GM12878 (cell line): ENCODE results near the gene LBX1. TPM values are rescaled to one million over a fixed set of nuclear protein-coding genes. Genes with fewer than 3 reads are reported as not detected.

ENCODE experiments used
- ATAC-seq: fragments of 200-7000 bp; cut with Tn5 transposase; 3 replicates; pipeline ENCODE4 v1.9.1; 2020; ENCODE audit warnings: mild to moderate bottlenecking, moderate library complexity
- BruUV-seq: library from RNA; stranded (reverse); fragments of 400-500 nt; replicated peaks from 2 replicates; lab custom pipeline; 2021; lab: Mats Ljungman, UMichigan
- CTCF ChIA-PET: fragments of 300-600 bp; sonication (Branson Sonifier 250); formaldehyde crosslinking; extraction: SDS; loops from one replicate; lab custom pipeline; 2021; ENCODE audit warnings: inconsistent platforms; lab: Yijun Ruan, JAX
- POLR2A ChIA-PET: fragments of 350-600 bp; formaldehyde crosslinking; extraction: SDS; loops from one replicate; lab custom pipeline; 2021; ENCODE audit warnings: inconsistent platforms; lab: Charles Lee
- RAD21 ChIA-PET: fragments of 300-600 bp; sonication (Branson Sonifier 250); formaldehyde crosslinking; loops from one replicate; lab custom pipeline; 2023; ENCODE audit warnings: antibody characterized with exemption; ENCODE audit not compliant: unreplicated experiment; lab: Charles Lee
- SMC1A ChIA-PET: fragments of 300-600 bp; sonication (Branson Sonifier 250); formaldehyde crosslinking; loops from one replicate; lab custom pipeline; 2023; ENCODE audit not compliant: unreplicated experiment, uncharacterized antibody; lab: Charles Lee
- DNase-seq: peaks from one replicate; pipeline ENCODE4 v3.0.0-alpha.2; 2011; ENCODE audit warnings: low read depth, low spot score
- FAIRE-seq: peaks from 3 replicates; lab custom pipeline; 2011; peaks lifted over from hg19 to GRCh38; lab: Jason Lieb, UNC
- H2AFZ ChIP-seq: 2 replicates; pipeline ENCODE4 v1.6.0; 2011; ENCODE audit warnings: low read depth, low read length, control low read depth; ENCODE audit not compliant: control insufficient read depth
- H3K27ac ChIP-seq: 2 replicates; pipeline ENCODE4 v1.5.1; 2011; ENCODE audit warnings: control low read depth; ENCODE audit not compliant: control insufficient read depth, insufficient read depth
- H3K27me3 ChIP-seq, 2 experiments: replicated peaks in 1 of 2; 2 replicates each; pipeline versions ENCODE4 v1.6.0 to v1.6.1; 2011; ENCODE audit warnings: low read length in 1 of 2; ENCODE audit not compliant: control insufficient read depth in 2 of 2, insufficient read depth in 2 of 2
- H3K36me3 ChIP-seq, 2 experiments: 2 replicates each; pipeline ENCODE4 v1.5.1; 2011; ENCODE audit warnings: low read length in 1 of 2; ENCODE audit not compliant: control insufficient read depth in 2 of 2, insufficient read depth in 2 of 2
- H3K4me1 ChIP-seq: 2 replicates; pipeline ENCODE4 v1.6.1; 2011; ENCODE audit warnings: mild to moderate bottlenecking, low read length, moderate library complexity, mixed read lengths; ENCODE audit not compliant: control insufficient read depth, insufficient read depth
- H3K4me2 ChIP-seq: 2 replicates; pipeline ENCODE4 v1.6.0; 2011; ENCODE audit warnings: control low read depth; ENCODE audit not compliant: control insufficient read depth, insufficient read depth
- H3K4me3 ChIP-seq: fragments of 200-600 bp; sonication (generic); 2 replicates; pipeline ENCODE4 v1.5.1; 2016
- H3K79me2 ChIP-seq: 2 replicates; pipeline ENCODE4 v1.6.0; 2011; ENCODE audit warnings: low read length; ENCODE audit not compliant: control insufficient read depth, insufficient read depth
- H3K9ac ChIP-seq: 2 replicates; pipeline ENCODE4 v1.8.0; 2011; ENCODE audit warnings: low read length, control low read depth, mixed read lengths; ENCODE audit not compliant: control insufficient read depth, insufficient read depth
- H3K9me3 ChIP-seq: replicated peaks from 3 replicates; pipeline ENCODE4 v1.5.1; 2011; ENCODE audit warnings: mild to moderate bottlenecking, low read length; ENCODE audit not compliant: control insufficient read depth, insufficient read depth
- H4K20me1 ChIP-seq: 2 replicates; pipeline ENCODE4 v1.6.0; 2011; ENCODE audit not compliant: control insufficient read depth, insufficient read depth
- BHLHE40 ChIP-seq, 2 experiments: fragments of 450-650 bp in 1 of 2; IDR thresholded peaks; 2 replicates each; pipeline ENCODE4 v1.6.1; 2011 to 2017; ENCODE audit warnings: low read depth in 2 of 2, borderline replicate concordance in 1 of 2, improper control_type of control experiment in 1 of 2, low read length in 1 of 2, mild to moderate bottlenecking in 1 of 2
- BRCA1 ChIP-seq: IDR thresholded peaks from 2 replicates; pipeline ENCODE4 v1.6.1; 2011; ENCODE audit warnings: low read depth, low read length, improper control_type of control experiment
- CHD1 ChIP-seq: IDR thresholded peaks from 2 replicates; pipeline ENCODE4 v1.6.1; 2012; ENCODE audit warnings: low read depth, low read length, improper control_type of control experiment
- EGR1 ChIP-seq, 2 experiments: IDR thresholded peaks; 1 replicate in 1 of 2; 2 replicates in 1 of 2; pipeline ENCODE4 v1.6.1; 2011 to 2012; ENCODE audit warnings: low read depth in 2 of 2, low read length in 2 of 2, borderline replicate concordance in 1 of 2, mild to moderate bottlenecking in 1 of 2, moderate library complexity in 1 of 2
- HDGF ChIP-seq: fragments of 450-650 bp; IDR thresholded peaks from 2 replicates; pipeline ENCODE4 v1.6.1; 2016; ENCODE audit warnings: antibody characterized with exemption
- MXI1 ChIP-seq: fragments of 150-350 bp; IDR thresholded peaks from 2 replicates; pipeline ENCODE4 v1.6.1; 2011; ENCODE audit warnings: low read depth, mild to moderate bottlenecking, inconsistent platforms, low read length, improper control_type of control experiment
- NBN ChIP-seq: fragments of 450-650 bp; IDR thresholded peaks from 2 replicates; pipeline ENCODE4 v1.6.1; 2016
- RB1 ChIP-seq: fragments of 450-650 bp; formaldehyde crosslinking; IDR thresholded peaks from 2 replicates; pipeline ENCODE4 v1.6.1; 2017; ENCODE audit warnings: mild to moderate bottlenecking, borderline replicate concordance
- RBBP5 ChIP-seq: fragments of 200-600 bp; sonication (generic); conservative IDR thresholded peaks from 2 replicates; pipeline ENCODE4 v1.6.1; 2016
- SMARCA5 ChIP-seq: fragments of 450-650 bp; IDR thresholded peaks from 2 replicates; pipeline ENCODE4 v1.6.1; 2017; ENCODE audit warnings: mild to moderate bottlenecking
- TAF1 ChIP-seq: IDR thresholded peaks from 2 replicates; pipeline ENCODE4 v1.6.1; 2011; ENCODE audit warnings: mild to moderate bottlenecking, low read depth, low read length, borderline replicate concordance
- ZNF274 ChIP-seq: IDR thresholded peaks from one replicate; pipeline ENCODE4 v1.8.0; 2011; ENCODE audit not compliant: insufficient read length, insufficient read depth
- WGBS: methylation state at CpG from one replicate; pipeline ENCODE4 v1.1.6; 2016; ENCODE audit warnings: low lambda C conversion rate; ENCODE audit not compliant: insufficient replicate concordance, insufficient coverage; ENCODE audit errors: missing lambda C conversion rate; 5-methylcytosine and 5-hydroxymethylcytosine counted together
- in situ Hi-C: fragments of 300-500 bp; cut with MboI; formaldehyde crosslinking; loops from 9 replicates; pipeline ENCODE4 v1.14.3; 2018; ENCODE audit warnings: mixed read lengths
- intact Hi-C: fragments of 100-400 bp; cut with micrococcal nuclease; formaldehyde crosslinking; loops from one replicate; pipeline ENCODE4 v1.14.2; 2022; ENCODE audit not compliant: unreplicated experiment
- polyA plus RNA-seq, 11 experiments: library from polyadenylated mRNA; depleted of rRNA in 4 of 11; unstranded in 6 of 11; stranded (reverse) in 5 of 11; fragments of >200 nt; fragmentation: Nextera tagmentation in 4 of 11; fragmentation: Illumina TruSeq in 1 of 11; extraction: Ambion mirVana in 4 of 11; extraction: Trizol in 1 of 11; gene quantifications; 1 replicate in 1 of 11; 2 replicates in 10 of 11; pipeline versions ENCODE4 v1.2.1 to v1.2.3, GENCODE V29; 2011 to 2016; ENCODE audit warnings: inconsistent platforms in 2 of 11, missing spikeins in 2 of 11, low read depth in 1 of 11
- total RNA-seq, 4 experiments: library from RNA; depleted of rRNA in 3 of 4; stranded (reverse); fragments of >200 nt in 3 of 4; fragmentation: Illumina TruSeq in 1 of 4; extraction: Trizol in 1 of 4; gene quantifications; 2 replicates each; pipeline versions ENCODE4 v1.2.1 to v1.2.3, GENCODE V29; 2013 to 2021

Gene LBX1
- total and polyA plus RNA-seq, 10 of the 15 experiments (the other 5 are each of a cell fraction or from before 2014, with no cell fraction given), result not detected

DNA sequence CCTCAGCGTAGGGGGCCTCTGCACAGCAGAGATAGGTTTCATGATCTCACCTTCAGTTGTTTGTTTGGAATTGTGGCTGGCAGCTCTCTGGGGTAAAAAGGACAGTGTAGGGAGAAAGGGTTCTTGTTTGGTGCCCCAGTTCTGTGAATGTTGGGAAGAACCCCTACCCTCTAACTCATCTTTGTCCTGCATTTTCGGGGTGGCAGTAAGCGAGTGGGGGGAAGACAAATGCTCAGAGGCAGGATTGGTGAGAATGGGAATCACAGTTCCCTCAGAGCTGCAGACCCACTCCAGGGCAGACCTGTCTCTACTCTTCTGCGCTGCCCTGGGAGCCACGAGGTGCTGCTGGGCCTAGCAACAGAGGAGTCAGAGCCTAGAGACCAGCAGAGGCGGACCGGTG, 1.8 kb upstream of the LBX1 start:
- H2AFZ ChIP-seq, result no peak overlapping the region
- peaks cover 37 to 41% of the 10 kb centered on the region in 2 experiments for H3K27me3 ChIP-seq
- BruUV-seq, result no TSS peak
- no peak for ATAC-seq
- no peak overlapping the region for H3K4me3 ChIP-seq
- in situ Hi-C loops, result no loop called here
- H3K27ac ChIP-seq, result no peak overlapping the region
- H3K4me1 ChIP-seq, result no peaks in the 10 kb centered on the region
- H3K4me2 ChIP-seq, result no peak overlapping the region
- no peaks in the 10 kb centered on the region for H4K20me1 ChIP-seq
- no peak for FAIRE-seq
- H3K79me2 ChIP-seq, result no peaks in the 10 kb centered on the region
- H3K36me3 ChIP-seq, result no peaks in the 10 kb centered on the region
- intact Hi-C loops, result no loop called here
- ChIA-PET CTCF (interaction anchor here (1.9 kb wide), 1 partner anchor 17 kb away, joined by 8 read pairs; no protein-coding TSS in a partner anchor), RAD21 (no interaction called here), SMC1A (no interaction called here), POLR2A (no interaction called here)
- WGBS, result 36% methylated on average over 7 of the region's 7 CpGs
- H3K9ac ChIP-seq, result no peak overlapping the region
- H3K9me3 ChIP-seq, result no peaks in the 10 kb centered on the region; the same call in 2 of the 3 replicates
- DNase-seq, result no peak
- TF ChIP-seq HDGF, result no peak
- no peak for TF ChIP-seq MXI1
- no peak for TF ChIP-seq TAF1
- TF ChIP-seq RB1, result no peak
- no peak for TF ChIP-seq SMARCA5
- no peak for TF ChIP-seq EGR1 (IDR thresholded peaks at IDR 0.05; ENCODE audit: borderline replicate concordance in 1 of 2, low read depth in 2 of 2, low read length in 2 of 2)
- no peak for TF ChIP-seq RBBP5
- no peak for TF ChIP-seq NBN
- no peak for TF ChIP-seq BRCA1
- TF ChIP-seq BHLHE40 (IDR thresholded peaks at IDR 0.05; ENCODE audit: borderline replicate concordance in 1 of 2, low read depth in 2 of 2, low read length in 1 of 2), result no peak
- TF ChIP-seq ZNF274, result no peak
- no peak for TF ChIP-seq CHD1
